LoVo (cell line): ENCODE data around the gene CREB3L2.
"Not testable (repeated sequence)": the region's sequence is repeated elsewhere in the genome, so short reads cannot be mapped to it uniquely, and the experiment has no call there.

Source experiments
- DNase-seq: peaks from one replicate; pipeline ENCODE4 v3.0.0-alpha.2; 2016; ENCODE audit warnings: low spot score

The CREB3L2 gene

DNA sequence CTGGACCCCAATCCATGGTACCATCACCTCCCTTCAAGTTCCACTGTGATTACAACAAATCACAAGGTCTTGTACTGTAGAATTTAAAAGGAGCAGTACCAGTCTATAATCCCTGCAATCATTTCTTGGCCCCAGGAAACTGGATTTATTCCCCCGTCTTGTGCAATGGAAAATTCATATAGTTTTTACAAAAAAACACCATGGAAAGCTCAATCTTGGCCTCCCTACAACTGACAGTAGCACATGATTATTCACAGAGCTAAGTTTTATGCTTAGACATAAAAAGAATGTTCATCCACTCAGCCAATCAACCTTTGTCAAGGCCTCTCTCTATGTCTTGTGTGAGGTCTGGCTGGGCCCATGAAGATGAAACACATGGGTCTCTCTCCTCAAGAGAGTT is 165.3 kb downstream of the CREB3L2 start:
- DNase-seq, result no peak

- DNase-seq, result no peak
These were observed 165.8 kb downstream of the CREB3L2 start for GRCh38 chr7:137836113-137836509.

DNA sequence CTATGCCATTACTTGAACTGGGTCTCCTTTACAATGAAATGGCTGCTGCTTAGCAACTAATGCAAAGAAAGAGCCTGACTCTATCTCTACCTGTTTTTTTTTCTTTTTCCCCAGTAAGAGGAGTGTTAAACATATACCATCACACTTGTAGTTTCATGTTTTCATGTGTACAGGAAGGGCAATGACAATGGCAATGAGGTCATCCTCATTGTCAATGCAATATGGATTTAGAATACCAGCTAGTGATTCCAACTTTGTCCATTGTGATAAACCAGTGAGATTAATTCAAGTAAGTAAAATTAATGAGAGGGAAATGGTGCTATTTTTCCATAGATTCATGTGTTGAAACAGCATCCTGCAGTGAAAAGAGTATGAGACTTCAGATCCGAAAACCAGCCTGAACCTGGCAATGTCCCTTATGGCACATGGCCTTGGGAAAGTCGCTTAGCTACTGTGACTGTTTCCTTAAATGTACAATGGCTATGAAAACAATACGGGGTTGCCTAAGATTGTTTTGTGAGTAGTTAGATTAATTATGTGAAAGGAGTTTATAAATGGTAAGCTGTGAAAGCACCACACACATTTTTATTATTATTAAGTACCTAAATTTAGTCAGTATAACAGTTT is 166.3 kb downstream of the CREB3L2 start:
- no peak for DNase-seq

DNA sequence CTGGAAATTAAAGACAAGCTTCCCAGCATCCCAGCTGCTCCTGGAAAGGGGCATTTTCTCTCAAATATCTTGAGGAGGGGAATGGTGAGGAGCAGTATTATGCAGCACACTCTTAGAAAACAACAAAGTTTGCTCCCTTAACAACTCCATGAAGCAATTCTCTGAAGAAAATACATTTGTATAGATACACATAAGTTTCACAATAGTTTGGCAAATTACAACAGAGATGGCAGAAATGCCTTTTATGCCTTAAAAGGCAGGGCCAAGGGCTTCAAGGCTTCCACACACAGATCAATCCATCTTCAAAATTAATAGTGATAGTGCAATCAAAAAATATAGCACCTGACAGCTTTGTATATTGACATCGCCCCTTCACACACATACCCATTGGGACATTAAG is 167.3 kb downstream of the CREB3L2 start:
- DNase-seq, result no peak

GRCh38 chr7:137832990-137833389 is 168.9 kb downstream of the CREB3L2 start:
- DNase-seq, result not testable (repeated sequence)

DNA sequence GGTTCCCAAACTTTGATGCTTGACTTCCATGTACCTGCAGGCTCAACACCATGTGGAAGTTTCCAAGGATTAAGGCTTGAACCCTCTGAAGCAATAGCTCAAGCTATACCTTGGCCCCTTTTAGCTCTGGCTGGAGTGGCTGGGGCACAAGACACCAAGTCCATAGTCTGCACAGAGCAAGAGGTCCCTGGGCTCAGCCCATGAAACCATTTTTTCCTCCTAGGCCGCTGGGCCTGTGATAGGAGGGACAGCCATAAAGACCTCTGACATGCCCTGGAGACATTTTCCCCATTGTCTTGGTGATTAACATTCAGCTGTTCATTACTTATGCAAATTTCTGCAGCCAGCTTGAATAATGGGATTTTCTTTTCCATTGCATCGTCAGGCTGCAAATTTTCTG is 169.5 kb downstream of the CREB3L2 start:
- DNase-seq, result no peak

DNA sequence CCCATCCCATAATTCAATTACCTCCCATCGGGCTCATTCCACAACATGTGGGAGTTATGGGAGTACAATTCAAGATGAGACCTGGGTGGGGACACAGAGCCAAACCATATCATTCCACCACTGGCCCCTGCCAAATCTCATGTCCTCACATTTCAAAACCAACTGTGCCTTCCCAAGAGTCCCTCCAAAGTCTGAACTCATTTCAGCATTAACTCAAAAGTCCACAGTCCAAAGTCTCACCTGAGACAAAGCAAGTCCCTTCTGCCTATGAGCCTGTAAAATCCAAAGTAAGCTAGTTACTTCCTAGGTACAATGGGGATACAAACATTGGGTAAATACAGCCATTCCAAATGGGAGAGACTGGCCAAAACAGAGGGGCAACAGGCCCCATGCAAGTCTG is 170.3 kb downstream of the CREB3L2 start:
- DNase-seq, result not testable (repeated sequence)

DNA sequence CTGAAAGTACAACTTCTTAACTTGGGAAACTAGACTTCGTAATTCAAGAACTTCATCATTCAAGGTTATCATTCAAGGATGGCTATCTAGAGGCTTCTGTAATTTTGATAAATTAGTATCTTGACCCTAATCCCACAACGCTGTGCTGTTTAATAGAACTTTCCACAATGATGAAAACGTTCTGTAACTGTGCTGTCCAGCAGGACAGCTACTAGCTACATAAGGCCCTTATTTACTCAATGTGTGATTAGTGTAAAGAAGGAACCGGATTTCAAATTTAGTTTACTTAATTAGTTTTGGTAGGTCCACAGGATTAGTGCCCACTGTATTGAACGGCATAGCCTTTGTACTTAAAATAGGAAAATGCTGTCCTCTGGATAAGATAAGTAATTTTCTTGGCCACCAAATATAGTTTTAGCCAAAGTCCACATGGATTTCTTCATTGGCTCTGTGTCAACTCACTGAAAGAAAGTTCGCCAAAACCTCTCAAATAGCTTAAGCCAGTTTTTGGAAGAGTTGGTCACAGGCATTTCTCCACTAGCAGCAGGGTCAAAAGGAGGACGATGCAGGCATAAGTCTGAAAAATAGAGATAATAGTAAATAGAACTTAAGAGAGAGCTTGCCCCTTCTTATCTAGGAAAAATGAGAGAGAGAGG is 172.4 kb downstream of the CREB3L2 start:
- DNase-seq, result no peak

DNA sequence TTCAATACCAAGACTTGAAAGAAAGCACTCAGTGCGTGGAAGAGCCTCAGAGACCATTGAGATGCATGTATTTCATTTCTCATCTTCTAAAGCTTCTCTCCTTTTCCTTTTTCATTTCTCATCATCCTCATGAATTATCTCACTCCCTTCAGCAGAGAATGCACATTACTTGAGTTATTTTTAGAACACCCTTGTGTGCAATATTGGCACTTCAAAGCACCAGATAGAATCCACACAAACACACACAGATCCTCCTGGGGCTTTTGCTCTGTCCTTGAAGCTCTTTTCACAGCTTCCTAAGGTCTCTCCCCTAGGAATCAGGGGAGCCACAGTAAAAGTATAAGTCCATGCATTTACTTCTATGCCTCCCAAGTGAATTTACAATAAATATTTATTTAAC is 173.4 kb downstream of the CREB3L2 start:
- no peak for DNase-seq

- no peak for DNase-seq
These were observed 176.4 kb downstream of the CREB3L2 start for GRCh38 chr7:137825489-137825888.
